ENCODE data around the gene ERCC6L2. TPM values are rescaled to one million over a fixed set of nuclear protein-coding genes. Genes with fewer than 3 reads are reported as not detected.

The ERCC6L2 gene
- total and polyA plus RNA-seq, 9 of the 15 experiments (the other 6 are each of a cell fraction or from before 2014, with no cell fraction given) = 7.8 to 42.8 (median 23.6) TPM

GRCh38 chr9:95852059-95853032 lies 23.1 kb upstream of the ERCC6L2 start (continued):
- peak; percentile 85 for TF ChIP-seq PRDM10 (IDR thresholded peaks at IDR 0.05; ENCODE audit: partially characterized antibody)
- TF ChIP-seq ZNF316 (IDR thresholded peaks at IDR 0.05) = peak; percentile 83
- no peak for TF ChIP-seq CREB3L1 (IDR thresholded peaks at IDR 0.05; ENCODE audit: borderline replicate concordance, low read depth)
- no peak for TF ChIP-seq ZNF282 (CRISPR knock-in tag; IDR thresholded peaks at IDR 0.05)
- no peak for TF ChIP-seq E4F1 (CRISPR knock-in tag; IDR thresholded peaks at IDR 0.05; ENCODE audit: borderline replicate concordance)
- peak; percentile 86 for TF ChIP-seq NFE2 (IDR thresholded peaks at IDR 0.05; ENCODE audit: low read depth)
- no peak for TF ChIP-seq ZNF79 (CRISPR knock-in tag; IDR thresholded peaks at IDR 0.05; ENCODE audit: low read depth)
- peak; percentile 63 for TF ChIP-seq DPF2 (IDR thresholded peaks at IDR 0.05)
- TF ChIP-seq BACH1 (tag; IDR thresholded peaks at IDR 0.05) = peak; percentile 62; the same call in 1 of the 2 replicates
- TF ChIP-seq MEIS2 (IDR thresholded peaks at IDR 0.05; ENCODE audit: partially characterized antibody) = peak; percentile 76
- TF ChIP-seq HOMEZ (CRISPR knock-in tag; IDR thresholded peaks at IDR 0.05) = no peak
- peak; percentile 82 for TF ChIP-seq C11orf30 (IDR thresholded peaks at IDR 0.05; ENCODE audit: low read depth)
- TF ChIP-seq ATF3 (IDR thresholded peaks at IDR 0.05) = peak; percentile 82
- no peak for TF ChIP-seq ATF3 (CRISPR knock-in tag; conservative IDR thresholded peaks at IDR 0.05)
- TF ChIP-seq JUND (IDR thresholded peaks at IDR 0.05; ENCODE audit: borderline replicate concordance, low read depth, low read length) = peak; percentile 71; the same call in 1 of the 2 replicates
- peak; percentile 80; the same call in 2 of the 3 replicates for TF ChIP-seq JUND (tag; IDR thresholded peaks at IDR 0.05; ENCODE audit: borderline replicate concordance, low read depth, low read length)
- no peak for TF ChIP-seq ZNF253 (CRISPR knock-in tag; conservative IDR thresholded peaks at IDR 0.05)

Measured in K562 (cell line).